Liver (tissue), 9 donors: ENCODE results near the gene NDUFAF8. TPM values are rescaled to one million over a fixed set of nuclear protein-coding genes. Genes with fewer than 3 reads are reported as not detected.

Experiments
- DNase-seq: peaks from one replicate; pipeline ENCODE4 v3.0.0-alpha.2; 2017; ENCODE audit warnings: low spot score
- H3K27ac ChIP-seq, 2 donors: one replicate each; pipeline ENCODE4 v1.7.0; 2013; ENCODE audit warnings: inconsistent platforms in 2 of 2, low read length in 2 of 2, control low read depth in 1 of 2, low read depth in 1 of 2, mild to moderate bottlenecking in 1 of 2
- H3K27me3 ChIP-seq, 4 donors: one replicate each; pipeline versions ENCODE4 v1.6.1 to v1.7.0; 2013; ENCODE audit warnings: low read length in 3 of 4, inconsistent platforms in 1 of 4, mild to moderate bottlenecking in 1 of 4, moderate library complexity in 1 of 4; ENCODE audit not compliant: control insufficient read depth in 4 of 4, insufficient read depth in 4 of 4
- H3K36me3 ChIP-seq, 4 donors: one replicate each; pipeline versions ENCODE4 v1.6.1 to v1.7.0; 2013; ENCODE audit warnings: low read length in 3 of 4, mild to moderate bottlenecking in 3 of 4, low read depth in 1 of 4, moderate library complexity in 1 of 4; ENCODE audit not compliant: control insufficient read depth in 4 of 4, insufficient read depth in 3 of 4
- H3K4me1 ChIP-seq, 4 donors: one replicate each; pipeline versions ENCODE4 v1.6.1 to v1.7.0; 2013; ENCODE audit warnings: low read length in 3 of 4, mild to moderate bottlenecking in 3 of 4, moderate library complexity in 1 of 4; ENCODE audit not compliant: control insufficient read depth in 4 of 4, insufficient read depth in 4 of 4
- H3K4me3 ChIP-seq, 3 donors: one replicate each; pipeline versions ENCODE4 v1.6.1 to v1.7.0; 2013; ENCODE audit warnings: low read length in 3 of 3, control low read depth in 1 of 3, low read depth in 1 of 3, mild to moderate bottlenecking in 1 of 3
- H3K9ac ChIP-seq, 2 donors: one replicate each; pipeline ENCODE4 v1.7.0; 2013; ENCODE audit warnings: low read length in 2 of 2, mild to moderate bottlenecking in 2 of 2, moderate library complexity in 2 of 2, control low read depth in 1 of 2, low read depth in 1 of 2
- H3K9me3 ChIP-seq, 4 donors: one replicate each; pipeline versions ENCODE4 v1.6.1 to v1.7.0; 2013; ENCODE audit warnings: low read length in 3 of 4; ENCODE audit not compliant: control insufficient read depth in 4 of 4
- ATF3 ChIP-seq: IDR thresholded peaks from 2 replicates; pipeline ENCODE4 v1.6.1; 2016; ENCODE audit warnings: antibody characterized with exemption
- EGR1 ChIP-seq, 2 donors: IDR thresholded peaks; 2 replicates each; pipeline ENCODE4 v1.6.1; 2016 to 2018; ENCODE audit warnings: antibody characterized with exemption in 2 of 2, low read depth in 2 of 2
- FOXA1 ChIP-seq: IDR thresholded peaks from 2 replicates; pipeline ENCODE4 v1.6.1; 2016; ENCODE audit warnings: antibody characterized with exemption
- FOXA2 ChIP-seq: IDR thresholded peaks from 2 replicates; pipeline ENCODE4 v1.6.1; 2016; ENCODE audit warnings: antibody characterized with exemption
- GABPA ChIP-seq, 2 donors: IDR thresholded peaks in 1 of 2; conservative IDR thresholded peaks in 1 of 2; 2 replicates each; pipeline ENCODE4 v1.6.1; 2016; ENCODE audit warnings: antibody characterized with exemption in 2 of 2, mild to moderate bottlenecking in 1 of 2, moderate library complexity in 1 of 2
- HNF4A ChIP-seq, 2 donors: conservative IDR thresholded peaks; 2 replicates each; pipeline ENCODE4 v1.6.1; 2016; ENCODE audit warnings: antibody characterized with exemption in 2 of 2, mild to moderate bottlenecking in 2 of 2
- HNF4G ChIP-seq: IDR thresholded peaks from 2 replicates; pipeline ENCODE4 v1.6.1; 2016; ENCODE audit warnings: antibody characterized with exemption
- JUND ChIP-seq, 2 donors: IDR thresholded peaks; 2 replicates each; pipeline ENCODE4 v1.6.1; 2016; ENCODE audit warnings: antibody characterized with exemption in 2 of 2
- MAX ChIP-seq: IDR thresholded peaks from 2 replicates; pipeline ENCODE4 v1.6.1; 2016; ENCODE audit warnings: antibody characterized with exemption
- NR2F2 ChIP-seq: IDR thresholded peaks from 2 replicates; pipeline ENCODE4 v1.6.1; 2016; ENCODE audit warnings: antibody characterized with exemption
- RAD21 ChIP-seq, 2 donors: IDR thresholded peaks; 2 replicates each; pipeline ENCODE4 v1.6.1; 2016; ENCODE audit warnings: antibody characterized with exemption in 2 of 2, mild to moderate bottlenecking in 2 of 2
- REST ChIP-seq: IDR thresholded peaks from 2 replicates; pipeline ENCODE4 v1.6.1; 2016; ENCODE audit warnings: antibody characterized with exemption, mild to moderate bottlenecking
- RXRA ChIP-seq, 2 donors: IDR thresholded peaks; 2 replicates each; pipeline ENCODE4 v1.6.1; 2017 to 2018; ENCODE audit warnings: antibody characterized with exemption in 2 of 2, mild to moderate bottlenecking in 1 of 2
- SP1 ChIP-seq: IDR thresholded peaks from 2 replicates; pipeline ENCODE4 v1.6.1; 2018; ENCODE audit warnings: antibody characterized with exemption, mild to moderate bottlenecking
- TAF1 ChIP-seq: conservative IDR thresholded peaks from 2 replicates; pipeline ENCODE4 v1.6.1; 2016; ENCODE audit warnings: antibody characterized with exemption, mild to moderate bottlenecking
- YY1 ChIP-seq: IDR thresholded peaks from 2 replicates; pipeline ENCODE4 v1.6.1; 2016; ENCODE audit warnings: antibody characterized with exemption, mild to moderate bottlenecking
- ZBTB33 ChIP-seq: IDR thresholded peaks from 2 replicates; pipeline ENCODE4 v1.6.1; 2016; ENCODE audit warnings: antibody characterized with exemption
- WGBS: extraction: QIAGEN DNeasy Blood & Tissue Kit; methylation state at CpG from one replicate; pipeline ENCODE4 v1.1.7; 2013; 5-methylcytosine and 5-hydroxymethylcytosine counted together
- polyA plus RNA-seq, 2 donors: library from polyadenylated mRNA; stranded (reverse) in 1 of 2; unstranded in 1 of 2; fragments of 200-250 nt in 1 of 2; fragments of >200 nt in 1 of 2; fragmentation: Nextera tagmentation in 1 of 2; extraction: Ambion mirVana in 1 of 2; gene quantifications; one replicate each; pipeline versions ENCODE4 v1.2.1 to v1.2.3, GENCODE V29; 2013 to 2015
- total RNA-seq, 2 donors: library from RNA; depleted of rRNA; stranded (reverse); fragments of >200 nt; gene quantifications; one replicate each; pipeline ENCODE4 v1.2.3, GENCODE V29; 2014
- TF ChIP-seq, protein P1 (sequence below): fragments of 150-350 bp; IDR thresholded peaks from 2 replicates; pipeline ENCODE4 v1.5.1; 2017; ENCODE audit warnings: improper control_type of control experiment, low read depth, low read length; ENCODE audit not compliant: missing input control
- donor health status: healthy.
- donor health status: healthy.
- donor health status: healthy.
- donor health status: healthy.
- donor health status: healthy.

The NDUFAF8 gene
- total and polyA plus RNA-seq, 4 donors = 8.3 to 67.4 (median 15.5) TPM

GRCh38 chr17:81287152-81287551 is 48.0 kb downstream of the NDUFAF8 start:
- peaks cover 9 to 29% (median 20%) of the 10 kb centered on the region in 4 donors for H3K36me3 ChIP-seq
- H3K27ac ChIP-seq = no peak overlapping the region
- no peak for DNase-seq
- H3K9me3 ChIP-seq = no peaks in the 10 kb centered on the region
- peaks cover 2 to 23% (median 12%) of the 10 kb centered on the region in 4 donors for H3K4me1 ChIP-seq
- WGBS = 94% methylated on average over 21 of the region's 21 CpGs
- H3K27me3 ChIP-seq = no peaks in the 10 kb centered on the region
- no peak overlapping the region for H3K9ac ChIP-seq
- TF ChIP-seq RAD21 (IDR thresholded peaks at IDR 0.05) (no peak), TAF1 (no peak), RXRA (IDR thresholded peaks at IDR 0.05) (no peak), MAX (no peak), ATF3 (no peak), GABPA (IDR thresholded peaks at IDR 0.05 in 1 of 2, conservative IDR thresholded peaks at IDR 0.05 in 1 of 2) (no peak), FOXA1 (no peak), SP1 (no peak), JUND (IDR thresholded peaks at IDR 0.05) (no peak), EGR1 (IDR thresholded peaks at IDR 0.05; ENCODE audit: low read depth in 2 of 2) (no peak), HNF4A (conservative IDR thresholded peaks at IDR 0.05) (no peak), ZBTB33 (no peak), HNF4G (no peak), REST (no peak), FOXA2 (no peak), NR2F2 (no peak), YY1 (no peak)
- TF ChIP-seq, protein P1, sequence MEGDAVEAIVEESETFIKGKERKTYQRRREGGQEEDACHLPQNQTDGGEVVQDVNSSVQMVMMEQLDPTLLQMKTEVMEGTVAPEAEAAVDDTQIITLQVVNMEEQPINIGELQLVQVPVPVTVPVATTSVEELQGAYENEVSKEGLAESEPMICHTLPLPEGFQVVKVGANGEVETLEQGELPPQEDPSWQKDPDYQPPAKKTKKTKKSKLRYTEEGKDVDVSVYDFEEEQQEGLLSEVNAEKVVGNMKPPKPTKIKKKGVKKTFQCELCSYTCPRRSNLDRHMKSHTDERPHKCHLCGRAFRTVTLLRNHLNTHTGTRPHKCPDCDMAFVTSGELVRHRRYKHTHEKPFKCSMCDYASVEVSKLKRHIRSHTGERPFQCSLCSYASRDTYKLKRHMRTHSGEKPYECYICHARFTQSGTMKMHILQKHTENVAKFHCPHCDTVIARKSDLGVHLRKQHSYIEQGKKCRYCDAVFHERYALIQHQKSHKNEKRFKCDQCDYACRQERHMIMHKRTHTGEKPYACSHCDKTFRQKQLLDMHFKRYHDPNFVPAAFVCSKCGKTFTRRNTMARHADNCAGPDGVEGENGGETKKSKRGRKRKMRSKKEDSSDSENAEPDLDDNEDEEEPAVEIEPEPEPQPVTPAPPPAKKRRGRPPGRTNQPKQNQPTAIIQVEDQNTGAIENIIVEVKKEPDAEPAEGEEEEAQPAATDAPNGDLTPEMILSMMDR = no peak
- no peak overlapping the region for H3K4me3 ChIP-seq
